Urinary bladder (tissue), 4 donors: ENCODE results near the gene RPL9. TPM values are rescaled to one million over a fixed set of nuclear protein-coding genes. Genes with fewer than 3 reads are reported as not detected.
"Not testable (repeated sequence)": the region's sequence is repeated elsewhere in the genome, so short reads cannot be mapped to it uniquely, and the experiment has no call there.

Experiments
- DNase-seq: peaks from one replicate; pipeline ENCODE4 v3.0.0-alpha.2; 2015; ENCODE audit errors: extremely low spot score
- H3K27ac ChIP-seq: one replicate; pipeline ENCODE4 v1.5.1; 2013; ENCODE audit warnings: low read depth, mild to moderate bottlenecking, moderate library complexity
- H3K36me3 ChIP-seq: one replicate; pipeline ENCODE4 v1.6.1; 2013; ENCODE audit warnings: mild to moderate bottlenecking, moderate library complexity; ENCODE audit not compliant: insufficient read depth
- H3K4me1 ChIP-seq: one replicate; pipeline ENCODE4 v1.6.1; 2013; ENCODE audit warnings: mild to moderate bottlenecking, moderate library complexity; ENCODE audit not compliant: insufficient read depth
- H3K4me3 ChIP-seq: one replicate; pipeline ENCODE4 v1.5.1; 2013; ENCODE audit warnings: low read depth, low read length
- WGBS: extraction: QIAGEN DNeasy Blood & Tissue Kit; methylation state at CpG from one replicate; pipeline ENCODE4 v1.1.7; 2013; 5-methylcytosine and 5-hydroxymethylcytosine counted together
- polyA plus RNA-seq: library from polyadenylated mRNA; stranded (reverse); fragments of 200-250 nt; gene quantifications from one replicate; pipeline ENCODE4 v1.2.3, GENCODE V29; 2013
- total RNA-seq: library from RNA; depleted of rRNA; stranded (reverse); fragments of >200 nt; gene quantifications from one replicate; pipeline ENCODE4 v1.2.3, GENCODE V29; 2014
- donor health status: healthy with polysubstance abuse.
- donor health status: healthy.

Gene RPL9
- total RNA-seq (3,585 TPM), polyA plus RNA-seq (1,361 TPM)

DNA sequence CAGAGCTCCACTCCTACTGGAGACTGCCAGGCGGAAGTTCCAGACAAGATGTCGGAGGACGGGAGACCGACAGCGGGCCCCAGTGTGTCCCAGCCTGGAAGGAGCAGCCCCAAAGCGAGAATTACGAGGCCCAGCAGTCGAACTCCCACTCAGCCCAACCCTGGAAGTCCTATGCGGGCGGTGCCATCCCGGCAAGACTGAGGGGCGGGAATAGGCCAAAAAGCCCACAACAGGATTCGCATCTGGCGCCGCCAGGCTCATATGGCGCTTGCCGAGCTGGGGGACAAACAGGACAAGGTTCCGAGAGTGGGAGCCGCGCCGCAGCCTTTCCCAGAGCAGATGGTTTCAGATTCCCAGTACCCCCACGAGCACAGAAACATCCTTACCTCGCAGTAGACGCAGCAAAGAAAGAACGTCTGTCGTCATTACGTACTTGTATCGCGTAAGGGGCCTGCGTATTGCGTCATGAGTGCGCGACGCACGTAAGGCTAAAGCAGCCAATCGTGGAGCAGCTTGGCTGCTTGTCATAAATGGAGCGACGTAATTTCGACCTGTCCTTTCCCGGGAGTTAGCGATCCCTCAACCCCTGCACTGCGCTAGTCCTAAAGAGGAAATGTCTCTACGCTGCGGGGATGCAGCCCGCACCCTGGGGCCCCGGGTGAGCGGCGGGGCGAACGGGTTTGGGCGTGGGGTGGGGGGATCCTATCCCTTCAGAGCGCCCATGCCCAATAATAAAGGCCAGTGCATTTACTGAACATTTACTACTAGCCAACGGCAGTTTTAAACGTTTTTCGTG lies at the start of gene RPL9, which contains the start of gene LIAS:
Gene RPL9 (minus strand): TSS at position 418 of the 796 bp plus-strand sequence. CDS start 483 bp downstream, outside the sequence.
Gene LIAS (plus strand): TSS at position 552 of the 796 bp plus-strand sequence. CDS start 62 bp downstream, at position 614.
- WGBS: under 1% methylated on average over 55 of the region's 55 CpGs

DNA sequence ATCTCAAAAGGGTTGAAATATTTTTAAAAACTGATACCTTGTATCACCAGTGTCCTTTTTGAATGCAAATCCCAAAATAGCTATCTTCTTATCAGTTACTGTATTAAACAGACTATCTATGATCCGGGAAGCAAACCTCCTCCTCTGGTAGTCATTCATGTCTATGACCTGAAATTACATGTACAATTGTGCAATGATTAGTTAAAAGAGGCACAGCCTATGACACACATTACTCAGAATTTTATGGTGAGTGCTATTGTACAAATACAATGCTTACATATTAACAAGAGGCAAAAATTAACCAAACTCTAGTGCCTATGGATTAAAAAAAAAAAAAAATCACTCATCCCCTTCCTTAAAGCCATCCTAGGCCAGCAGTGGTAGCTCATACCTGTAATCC lies 46.9 kb upstream of the RPL9 start:
- 70% methylated on average over 1 of the region's 1 CpG for WGBS
- peaks cover 11% of the 10 kb centered on the region for H3K36me3 ChIP-seq

More for the DNA sequence above, at the start of gene RPL9, which contains the start of gene LIAS:
- Histone ChIP-seq H3K27ac (peak within 1 kb of the TSS; percentile 97), H3K36me3 (peaks cover 3% of the 10 kb centered on the region), H3K4me3 (peak within 1 kb of the TSS; percentile 59), H3K4me1 (peaks cover 2% of the 10 kb centered on the region)
- peak; percentile 96 for DNase-seq

DNA sequence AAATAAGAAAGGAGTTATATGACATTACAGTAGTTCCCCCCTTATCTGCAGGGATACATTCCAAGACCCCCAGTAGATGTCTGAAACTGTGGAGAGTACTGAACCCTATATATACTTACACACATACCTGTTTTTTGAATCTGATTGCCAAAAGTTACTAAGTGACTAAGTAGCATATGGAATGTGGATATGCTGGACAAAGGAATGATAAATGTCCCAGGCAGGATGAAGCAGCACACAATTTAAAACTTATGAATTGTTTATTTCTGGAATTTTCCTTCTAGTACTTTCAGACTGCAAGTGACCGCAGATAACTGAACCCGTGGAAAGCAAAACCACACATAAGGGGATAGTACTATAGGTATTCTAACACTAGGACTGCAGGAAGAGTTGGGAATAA lies 45.8 kb upstream of the RPL9 start:
- Histone ChIP-seq H3K36me3 (peaks cover 12% of the 10 kb centered on the region), H3K4me1 (no peaks in the 10 kb centered on the region), H3K27ac (no peak overlapping the region), H3K4me3 (no peak overlapping the region)
- 95% methylated on average over 2 of the region's 2 CpGs for WGBS
- DNase-seq: no peak

More for the DNA sequence above, 46.9 kb upstream of the RPL9 start:
- Histone ChIP-seq H3K27ac (no peak overlapping the region), H3K4me1 (no peaks in the 10 kb centered on the region), H3K4me3 (no peak overlapping the region)
- no peak for DNase-seq

DNA sequence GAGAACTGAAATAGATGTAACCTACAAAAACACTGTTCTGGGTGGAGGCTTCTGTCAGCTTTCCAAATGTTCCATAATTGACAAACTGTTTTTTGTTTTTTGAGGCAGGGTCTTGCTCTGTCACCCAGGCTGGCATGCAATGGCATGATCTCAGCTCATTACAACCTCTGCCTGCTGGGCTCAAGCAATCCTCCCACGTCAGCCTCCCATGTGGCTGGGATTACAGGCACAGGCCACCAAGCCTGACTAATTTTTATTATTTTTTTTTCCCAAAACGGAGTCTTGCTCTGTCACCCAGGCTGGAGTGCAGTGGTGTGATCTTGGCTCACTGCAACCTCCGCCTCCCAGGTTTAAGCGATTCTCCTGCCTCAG lies 43.9 kb upstream of the RPL9 start:
- H3K4me3 ChIP-seq, DNase-seq, H3K4me1 ChIP-seq, H3K27ac ChIP-seq: not testable (repeated sequence)
- H3K36me3 ChIP-seq: peaks cover 12% of the 10 kb centered on the region
- WGBS: 90% methylated on average over 4 of the region's 4 CpGs

DNA sequence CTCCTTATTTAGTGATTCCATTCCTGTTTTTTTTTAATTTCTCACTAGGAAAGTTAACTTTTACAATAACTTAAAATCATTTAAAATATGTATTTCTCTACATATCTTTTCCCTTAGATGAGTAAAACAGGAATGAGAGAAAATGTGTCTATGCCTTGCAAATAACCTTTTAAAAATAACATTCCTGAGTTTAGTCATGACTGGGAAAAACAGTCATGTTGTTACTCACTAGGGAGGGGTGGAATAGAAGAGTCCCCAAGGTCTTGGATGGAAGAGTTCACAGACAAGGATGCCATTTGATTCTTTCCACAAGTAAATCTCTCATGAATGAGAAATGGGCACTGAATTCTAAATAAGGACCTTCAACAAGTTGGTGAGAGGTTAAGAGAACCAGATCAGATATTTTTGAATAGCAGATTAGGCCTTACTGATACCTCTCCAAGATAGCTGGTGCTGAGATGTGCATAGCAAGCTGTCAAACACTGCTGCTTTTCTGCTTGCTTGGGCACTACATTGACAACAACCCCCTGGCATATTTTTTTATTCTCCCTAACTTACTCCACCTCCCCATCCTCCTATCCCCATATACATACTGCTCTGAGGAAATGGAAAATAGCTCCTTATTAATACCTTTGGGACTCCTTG lies 43.4 kb upstream of the RPL9 start:
- H3K27ac ChIP-seq: no peak overlapping the region
- no peaks in the 10 kb centered on the region for H3K4me1 ChIP-seq
- no peak for DNase-seq
- no peak overlapping the region for H3K4me3 ChIP-seq
- peaks cover 10% of the 10 kb centered on the region for H3K36me3 ChIP-seq

DNA sequence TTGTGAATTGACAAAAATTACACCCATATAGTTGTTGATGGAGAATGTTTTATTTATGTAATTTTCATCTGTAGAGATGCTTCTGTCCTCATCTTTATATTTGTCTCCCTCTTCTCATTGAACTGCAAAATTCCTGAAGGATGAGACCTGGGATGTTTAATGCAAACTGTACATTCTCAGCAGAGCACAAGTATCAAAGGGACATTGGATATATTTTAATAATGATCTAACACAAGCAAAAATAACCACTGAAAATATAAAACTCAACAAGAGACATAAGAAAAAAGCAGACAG lies 40.0 kb upstream of the RPL9 start:
- Histone ChIP-seq H3K4me3 (no peak overlapping the region), H3K36me3 (peaks cover 4% of the 10 kb centered on the region), H3K4me1 (no peaks in the 10 kb centered on the region), H3K27ac (no peak overlapping the region)
- no peak for DNase-seq

DNA sequence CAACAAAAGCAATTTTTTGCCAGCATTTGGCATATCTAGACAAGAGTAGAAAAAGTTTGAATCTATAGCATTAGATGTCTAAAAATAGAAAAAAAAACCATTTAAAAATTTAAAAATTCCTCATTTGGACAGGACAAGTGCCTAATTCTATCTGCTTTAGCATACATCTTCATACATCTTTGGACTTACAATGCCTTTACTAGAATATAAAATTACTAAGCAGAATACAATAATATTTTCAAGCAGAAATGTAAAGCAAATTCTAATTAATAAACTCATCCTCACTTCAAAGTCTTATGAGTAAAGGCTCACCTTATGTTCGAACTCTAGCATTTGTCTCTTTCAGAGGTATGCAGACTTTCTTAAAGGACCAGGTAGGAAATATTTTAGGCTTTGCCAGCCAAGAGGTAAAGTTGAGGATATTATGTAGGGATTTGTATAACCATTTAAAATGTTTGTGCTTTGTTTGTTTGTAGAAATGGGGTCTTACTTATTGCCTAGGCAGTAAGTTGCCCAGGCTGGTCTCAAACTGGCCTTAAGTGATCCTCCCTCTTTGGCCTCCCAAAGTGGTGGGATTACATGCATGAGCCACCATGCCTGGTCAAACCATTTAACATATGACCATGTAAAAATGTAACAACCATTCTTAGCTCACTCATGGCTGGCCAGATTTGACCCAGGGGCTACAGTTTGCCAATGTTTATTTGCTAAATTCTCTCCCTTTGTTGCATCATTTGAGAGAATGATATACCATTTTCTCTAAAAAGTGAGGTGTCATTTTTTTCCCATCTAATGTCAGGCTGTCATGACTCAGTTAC lies 39.4 kb upstream of the RPL9 start:
- 96% methylated on average over 1 of the region's 1 CpG for WGBS
- H3K4me1 ChIP-seq: no peaks in the 10 kb centered on the region
- no peak for DNase-seq
- H3K27ac ChIP-seq: no peak overlapping the region
- no peak overlapping the region for H3K4me3 ChIP-seq
- peaks cover 4% of the 10 kb centered on the region for H3K36me3 ChIP-seq

DNA sequence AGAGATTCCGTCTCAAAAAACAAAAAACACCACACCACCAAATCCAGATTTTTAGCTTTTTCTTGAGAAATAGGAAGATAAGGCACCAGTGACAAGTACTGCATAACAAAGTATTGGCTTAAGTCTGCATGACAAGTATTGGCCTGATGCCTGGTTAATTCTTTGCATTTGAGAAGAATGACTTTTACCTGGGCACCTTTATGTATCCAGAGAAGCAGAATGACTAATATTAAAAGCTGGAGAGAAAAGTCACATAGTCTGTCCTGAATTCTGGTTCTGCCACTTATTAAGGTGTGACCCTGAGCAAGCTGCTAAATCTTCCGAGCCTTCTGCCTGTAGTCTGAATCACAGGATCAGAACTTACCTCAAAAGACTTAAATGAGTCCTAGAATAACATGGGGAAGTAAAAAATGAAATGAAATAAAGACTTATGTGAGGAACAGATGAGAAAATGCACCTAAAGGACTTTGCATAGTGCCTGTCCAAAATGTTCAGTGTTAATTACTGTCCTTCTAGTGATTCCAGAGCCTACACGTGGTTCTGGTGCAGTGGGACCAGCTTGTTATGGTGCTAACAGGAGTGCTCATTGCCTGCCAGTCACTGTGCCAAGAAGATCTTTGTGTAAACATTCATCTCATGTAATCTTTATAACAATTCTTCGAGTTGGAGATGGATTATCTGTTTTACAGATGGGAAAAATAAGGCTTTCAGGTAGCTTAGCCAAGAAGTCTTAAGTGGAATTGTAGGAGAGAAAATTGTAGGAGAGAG lies 36.9 kb upstream of the RPL9 start:
- no peak overlapping the region for H3K27ac ChIP-seq
- no peak for DNase-seq
- H3K4me1 ChIP-seq: no peaks in the 10 kb centered on the region
- WGBS: 47% methylated on average over 4 of the region's 4 CpGs
- H3K4me3 ChIP-seq: no peak overlapping the region
- H3K36me3 ChIP-seq: peaks cover 2% of the 10 kb centered on the region

DNA sequence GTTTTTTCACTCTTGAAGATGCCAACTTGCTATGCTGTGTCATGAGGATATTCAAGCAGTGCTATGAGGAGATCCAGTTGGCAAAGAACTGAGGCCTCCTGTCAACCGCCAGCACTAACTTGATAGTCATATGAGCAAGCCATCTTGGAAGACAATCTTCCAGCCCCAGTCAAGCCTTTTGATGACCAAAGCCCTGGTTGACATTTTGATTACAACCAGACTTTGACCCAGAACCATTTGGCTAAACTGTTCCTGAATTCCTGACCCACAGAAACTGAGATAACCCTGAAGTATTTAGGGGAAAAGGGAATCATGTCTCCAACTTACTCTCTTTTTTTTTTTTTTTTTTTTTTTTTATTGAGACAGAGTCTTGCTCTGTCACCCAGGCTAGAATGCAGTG lies 35.6 kb upstream of the RPL9 start:
- no peaks in the 10 kb centered on the region for H3K36me3 ChIP-seq
- no peak overlapping the region for H3K4me3 ChIP-seq
- WGBS: 93% methylated on average over 1 of the region's 1 CpG
- no peak overlapping the region for H3K27ac ChIP-seq
- H3K4me1 ChIP-seq: no peaks in the 10 kb centered on the region
- no peak for DNase-seq

DNA sequence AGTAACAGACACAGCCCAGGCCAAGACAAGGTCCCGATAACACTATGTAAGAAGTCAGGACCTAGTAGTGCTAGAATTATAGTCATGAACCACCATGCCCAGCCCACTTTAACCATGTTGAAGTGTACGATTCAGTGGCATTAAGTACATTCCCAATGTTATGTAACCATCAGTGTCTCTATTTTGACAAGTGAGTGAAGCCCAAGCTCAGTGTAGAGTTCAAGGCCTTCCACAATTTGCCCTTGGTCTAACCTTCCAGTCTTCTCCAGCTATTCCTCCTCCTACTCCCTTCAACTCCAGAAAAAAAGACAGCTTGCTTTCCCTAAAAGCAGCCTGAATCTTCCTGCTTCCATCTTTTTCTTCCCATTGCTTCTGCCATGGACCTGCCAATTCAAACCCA lies 31.6 kb upstream of the RPL9 start:
- H3K4me1 ChIP-seq: no peaks in the 10 kb centered on the region
- DNase-seq: no peak
- H3K27ac ChIP-seq: no peak overlapping the region
- WGBS: 90% methylated on average over 2 of the region's 2 CpGs
- H3K4me3 ChIP-seq: no peak overlapping the region
- H3K36me3 ChIP-seq: no peaks in the 10 kb centered on the region

DNA sequence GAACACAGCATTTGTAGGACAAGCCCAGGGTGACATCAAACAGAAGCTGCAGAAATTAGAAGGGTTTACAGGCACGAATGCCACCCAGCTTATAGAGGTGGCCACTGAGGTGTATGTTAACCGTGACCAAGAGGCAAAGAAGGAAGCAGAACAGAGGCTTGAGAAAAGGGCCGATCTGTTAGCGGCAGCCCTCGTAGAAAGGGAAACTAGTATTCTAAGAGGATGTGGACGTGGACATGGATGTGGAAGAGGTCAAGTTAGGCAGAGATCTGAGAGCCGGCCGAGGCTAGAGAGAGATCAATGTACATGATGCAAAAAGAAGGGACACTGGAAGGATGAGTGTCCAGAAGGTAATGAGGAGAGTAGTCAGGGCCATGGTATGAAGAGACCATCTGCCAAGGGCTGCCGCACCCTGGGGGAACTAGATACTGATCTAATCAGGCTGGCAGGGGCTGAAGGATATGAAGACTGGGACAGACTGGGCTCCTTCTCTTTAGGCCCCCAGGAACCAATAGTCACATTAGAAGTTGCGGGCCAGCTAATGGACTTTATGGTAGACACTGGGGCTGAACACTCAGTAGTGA lies 27.6 kb upstream of the RPL9 start:
- Histone ChIP-seq H3K36me3 (no peaks in the 10 kb centered on the region), H3K27ac (no peak overlapping the region), H3K4me3 (no peak overlapping the region), H3K4me1 (no peaks in the 10 kb centered on the region)
- 81% methylated on average over 10 of the region's 10 CpGs for WGBS
- DNase-seq: no peak

DNA sequence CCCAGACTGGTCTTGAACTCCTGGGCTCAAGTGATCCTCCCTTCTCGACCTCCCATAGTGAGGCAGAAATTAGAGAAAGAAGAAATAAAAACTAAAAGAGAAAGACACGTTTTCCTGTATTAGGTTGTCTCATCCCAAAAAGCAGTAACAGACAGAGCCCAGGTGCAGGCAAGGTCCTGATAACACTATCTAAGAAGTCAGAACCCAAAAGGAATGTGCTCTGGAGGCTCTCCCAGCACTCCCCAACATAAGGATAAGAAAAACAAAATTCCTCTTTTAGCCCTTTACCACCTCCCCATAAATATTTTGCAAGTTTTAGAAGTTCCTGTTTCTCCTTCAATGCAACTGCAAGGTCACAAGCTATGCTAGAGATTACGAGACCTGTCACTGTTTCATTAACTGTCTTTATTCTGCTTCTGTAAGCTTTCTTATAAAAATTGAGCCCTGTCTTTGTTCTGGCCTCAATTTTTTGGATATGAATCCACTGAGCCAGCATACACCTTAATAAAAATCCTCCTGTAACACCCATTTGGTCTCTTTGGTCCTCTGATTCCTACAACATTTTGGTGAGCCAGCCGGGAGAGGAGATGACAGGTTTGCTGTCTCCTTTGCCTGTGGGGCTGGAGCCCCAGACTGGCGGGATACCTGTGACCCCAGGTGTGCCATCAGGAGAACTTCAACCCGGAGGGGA lies 26.0 kb upstream of the RPL9 start:
- WGBS: 87% methylated on average over 6 of the region's 6 CpGs
- no peak overlapping the region for H3K27ac ChIP-seq
- no peaks in the 10 kb centered on the region for H3K36me3 ChIP-seq
- no peaks in the 10 kb centered on the region for H3K4me1 ChIP-seq
- no peak for DNase-seq
- no peak overlapping the region for H3K4me3 ChIP-seq
